Lower leg skin (tissue), 3 donors: Measurements from ENCODE around the gene PLXNB3.

ENCODE experiments used
- CTCF ChIP-seq, 3 donors: fragments of 450-650 bp; IDR thresholded peaks; one replicate each; pipeline ENCODE4 v1.5.1; 2016; ENCODE audit warnings: antibody characterized with exemption in 3 of 3, mild to moderate bottlenecking in 3 of 3, moderate library complexity in 2 of 3
- POLR2A ChIP-seq, 2 donors: fragments of 450-650 bp; IDR thresholded peaks; one replicate each; pipeline ENCODE4 v1.6.1; 2016 to 2017; ENCODE audit warnings: antibody characterized with exemption in 2 of 2, mild to moderate bottlenecking in 1 of 2, moderate library complexity in 1 of 2

DNA sequence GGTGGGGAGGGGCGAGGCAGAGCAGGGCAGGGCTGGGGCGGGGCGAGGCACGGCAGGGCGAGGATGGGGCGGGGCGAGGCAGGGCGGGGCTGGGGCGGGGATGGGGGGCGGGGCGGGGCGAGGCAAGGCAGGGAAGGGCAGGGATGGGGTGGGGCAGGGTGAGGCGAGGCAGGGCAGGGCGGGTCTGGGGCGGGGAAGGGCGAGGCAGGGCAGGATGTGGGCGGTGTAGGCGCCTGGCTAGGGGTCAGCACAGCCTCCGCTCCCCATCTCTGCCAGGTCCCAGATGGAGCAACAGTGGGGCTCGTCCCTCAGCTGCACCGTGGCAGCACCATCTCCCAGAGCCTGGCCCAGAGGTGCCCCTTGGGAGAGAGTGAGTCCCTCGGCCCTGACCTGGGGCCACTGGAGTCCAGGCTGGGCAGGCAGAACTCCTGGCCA is 12.6 kb downstream of the PLXNB3 start:
- TF ChIP-seq CTCF (IDR thresholded peaks at IDR 0.05) (no peak), POLR2A (IDR thresholded peaks at IDR 0.05) (no peak)
